Common myeloid progenitor, CD34-positive (primary cell): Measurements from ENCODE around the gene DEK. TPM values are rescaled to one million over a fixed set of nuclear protein-coding genes. Genes with fewer than 3 reads are reported as not detected.
"Not testable (repeated sequence)": the region's sequence is repeated elsewhere in the genome, so short reads cannot be mapped to it uniquely, and the experiment has no call there.

Source experiments
- CTCF ChIA-PET: fragments of 350-600 bp; sonication (Branson Sonifier 250); formaldehyde crosslinking; loops from one replicate; lab custom pipeline; 2021; ENCODE audit warnings: antibody characterized with exemption; lab: Charles Lee
- POLR2A ChIA-PET: fragments of 350-600 bp; sonication (Branson Sonifier 250); formaldehyde crosslinking; loops from one replicate; lab custom pipeline; 2021; ENCODE audit warnings: antibody characterized with exemption; lab: Charles Lee
- DNase-seq, 3 donors: peaks; one replicate each; pipeline versions ENCODE4 v3.0.0 to v3.0.0-alpha.2; 2013
- H3K27ac ChIP-seq, 2 experiments: 1 replicate in 1 of 2; 2 replicates in 1 of 2; pipeline ENCODE4 v1.7.0; 2013; ENCODE audit warnings: inconsistent platforms in 2 of 2, low read length in 2 of 2, mild to moderate bottlenecking in 2 of 2, low read depth in 1 of 2, moderate library complexity in 1 of 2; ENCODE audit not compliant: severe bottlenecking in 2 of 2, insufficient read depth in 1 of 2, poor library complexity in 1 of 2
- H3K27me3 ChIP-seq, 5 experiments: replicated peaks in 2 of 5; 1 replicate in 3 of 5; 2 replicates in 2 of 5; pipeline versions ENCODE4 v1.6.1 to v1.7.0; 2013; ENCODE audit warnings: low read length in 4 of 5, mild to moderate bottlenecking in 2 of 5, moderate library complexity in 2 of 5, inconsistent platforms in 1 of 5; ENCODE audit not compliant: insufficient read depth in 5 of 5, control insufficient read depth in 4 of 5
- H3K36me3 ChIP-seq, 4 experiments: 1 replicate in 2 of 4; 2 replicates in 2 of 4; pipeline versions ENCODE4 v1.6.1 to v1.7.0; 2013; ENCODE audit warnings: low read length in 3 of 4, control low read depth in 1 of 4, mild to moderate bottlenecking in 1 of 4; ENCODE audit not compliant: control insufficient read depth in 4 of 4, insufficient read depth in 4 of 4
- H3K4me1 ChIP-seq, 4 experiments: 1 replicate in 3 of 4; 2 replicates in 1 of 4; pipeline versions ENCODE4 v1.6.1 to v1.7.1; 2013; ENCODE audit warnings: low read length in 3 of 4, mild to moderate bottlenecking in 3 of 4, control low read depth in 1 of 4, inconsistent platforms in 1 of 4, moderate library complexity in 1 of 4; ENCODE audit not compliant: control insufficient read depth in 4 of 4, insufficient read depth in 4 of 4; ENCODE audit errors: control extremely low read depth in 1 of 4
- H3K4me3 ChIP-seq, 7 experiments: 1 replicate in 4 of 7; 2 replicates in 3 of 7; pipeline versions ENCODE4 v1.5.1 to v1.7.0; 2013; ENCODE audit warnings: mild to moderate bottlenecking in 7 of 7, low read length in 6 of 7, moderate library complexity in 6 of 7, inconsistent platforms in 2 of 7, low read depth in 2 of 7, control low read depth in 1 of 7; ENCODE audit not compliant: insufficient read depth in 4 of 7, control insufficient read depth in 1 of 7; ENCODE audit errors: extremely low read depth in 1 of 7
- H3K9me3 ChIP-seq, 5 experiments: 1 replicate in 4 of 5; 2 replicates in 1 of 5; pipeline versions ENCODE4 v1.6.1 to v1.7.1; 2013; ENCODE audit warnings: low read length in 4 of 5, mild to moderate bottlenecking in 2 of 5, inconsistent platforms in 1 of 5, low read depth in 1 of 5, moderate library complexity in 1 of 5; ENCODE audit not compliant: control insufficient read depth in 4 of 5, insufficient read depth in 2 of 5; ENCODE audit errors: control extremely low read depth in 1 of 5
- WGBS: methylation state at CpG from one replicate; pipeline ENCODE4 v1.1.5; 2013; ENCODE audit not compliant: insufficient coverage; 5-methylcytosine and 5-hydroxymethylcytosine counted together
- polyA plus RNA-seq: library from polyadenylated mRNA; unstranded; fragments of 120-200 nt; gene quantifications from one replicate; pipeline ENCODE4 v1.2.1, GENCODE V29; 2013

The DEK gene, protein sequence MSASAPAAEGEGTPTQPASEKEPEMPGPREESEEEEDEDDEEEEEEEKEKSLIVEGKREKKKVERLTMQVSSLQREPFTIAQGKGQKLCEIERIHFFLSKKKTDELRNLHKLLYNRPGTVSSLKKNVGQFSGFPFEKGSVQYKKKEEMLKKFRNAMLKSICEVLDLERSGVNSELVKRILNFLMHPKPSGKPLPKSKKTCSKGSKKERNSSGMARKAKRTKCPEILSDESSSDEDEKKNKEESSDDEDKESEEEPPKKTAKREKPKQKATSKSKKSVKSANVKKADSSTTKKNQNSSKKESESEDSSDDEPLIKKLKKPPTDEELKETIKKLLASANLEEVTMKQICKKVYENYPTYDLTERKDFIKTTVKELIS
- 157 TPM for polyA plus RNA-seq

DNA sequence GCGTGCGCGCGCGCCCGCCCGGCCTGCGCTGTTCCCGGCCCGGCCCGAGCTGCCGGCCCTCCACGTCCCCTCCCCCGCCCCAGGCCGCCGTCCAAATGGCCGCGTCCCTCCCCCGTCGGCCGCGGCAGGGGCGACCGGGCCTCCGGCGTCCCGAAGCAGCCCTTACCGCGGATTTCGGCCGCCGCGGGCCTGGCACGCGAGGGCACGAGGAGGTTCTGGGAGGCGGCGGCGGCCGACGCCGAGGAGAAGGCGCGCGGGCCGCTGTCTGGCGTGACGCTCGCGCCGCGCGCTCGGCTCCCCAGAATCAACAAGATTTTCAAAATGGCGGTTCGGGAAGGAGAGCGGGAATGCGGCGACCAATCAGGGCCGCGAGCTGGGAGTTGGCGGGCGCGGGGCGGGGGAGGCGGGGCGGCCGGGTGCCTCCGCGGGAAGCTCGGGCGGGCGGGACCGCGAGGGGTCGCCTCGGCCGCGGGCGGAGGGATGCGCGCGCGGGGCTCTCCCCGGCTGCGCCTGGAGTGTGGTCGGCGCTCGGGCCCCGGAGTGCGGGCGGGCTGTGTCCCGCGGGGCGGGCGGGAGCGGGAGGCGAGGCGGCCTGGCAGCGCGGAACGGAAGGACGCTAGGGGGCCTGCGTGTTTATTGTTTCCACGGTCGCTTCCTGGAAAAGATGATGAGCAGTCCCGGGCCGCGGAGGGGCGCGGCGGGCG, at the start of gene DEK:
TSS of gene DEK (minus strand) at position 312 of the 704 bp plus-strand sequence. CDS start 543 bp downstream, outside the sequence.
- no peaks in the 10 kb centered on the region for H3K27me3 ChIP-seq
- peaks cover 12 to 55% (median 43%) of the 10 kb centered on the region in 4 experiments for H3K4me1 ChIP-seq
- peak; percentile 87 to 91 (median 88) for DNase-seq
- ChIA-PET POLR2A (interaction anchor here (1.0 kb wide), 1 partner anchor 73 kb away, joined by 3 read pairs; no protein-coding TSS in a partner anchor), CTCF (interaction anchor here (2.3 kb wide), 1 partner anchor 11 kb away, joined by 10 read pairs; no protein-coding TSS in a partner anchor)
- WGBS = 0% methylated on average over 101 of the region's 113 CpGs
- H3K27ac ChIP-seq = peak within 1 kb of the TSS; percentile 53 to 90
- H3K4me3 ChIP-seq = peak within 1 kb of the TSS; percentile 74 to 94 (median 93)
- H3K36me3 ChIP-seq = peaks cover 0 to 23% (median 4%) of the 10 kb centered on the region in 4 experiments
- H3K9me3 ChIP-seq = peaks cover 0 to 14% (median 0%) of the 10 kb centered on the region in 5 experiments

GRCh38 chr6:18312368-18312767, 48.0 kb upstream of the DEK start:
- Histone ChIP-seq H3K9me3 (peaks cover 0 to 3% (median 0%) of the 10 kb centered on the region in 5 experiments), H3K36me3 (no peaks in the 10 kb centered on the region), H3K4me1 (no peaks in the 10 kb centered on the region), H3K27ac (no peak overlapping the region), H3K27me3 (no peaks in the 10 kb centered on the region), H3K4me3 (no peak overlapping the region)
- CTCF ChIA-PET = interaction anchor here (1.4 to 1.5 kb wide), 2 partner anchors 22 to 195 kb away, joined by 3 to 4 read pairs; no protein-coding TSS in a partner anchor
- no peak for DNase-seq
- POLR2A ChIA-PET = no interaction called here

- POLR2A ChIA-PET = interaction anchor here (0.7 kb wide), 1 partner anchor 23 kb away, joined by 3 read pairs; no protein-coding TSS in a partner anchor
- DNase-seq, H3K9me3 ChIP-seq, H3K27me3 ChIP-seq, H3K36me3 ChIP-seq, H3K27ac ChIP-seq, H3K4me3 ChIP-seq, H3K4me1 ChIP-seq: not testable (repeated sequence)
- CTCF ChIA-PET = interaction anchor here (0.7 kb wide), 1 partner anchor 426 kb away, joined by 3 read pairs; no protein-coding TSS in a partner anchor
- 69% methylated on average over 5 of the region's 8 CpGs for WGBS
These were observed 45.7 kb upstream of the DEK start for GRCh38 chr6:18310010-18310409.

DNA sequence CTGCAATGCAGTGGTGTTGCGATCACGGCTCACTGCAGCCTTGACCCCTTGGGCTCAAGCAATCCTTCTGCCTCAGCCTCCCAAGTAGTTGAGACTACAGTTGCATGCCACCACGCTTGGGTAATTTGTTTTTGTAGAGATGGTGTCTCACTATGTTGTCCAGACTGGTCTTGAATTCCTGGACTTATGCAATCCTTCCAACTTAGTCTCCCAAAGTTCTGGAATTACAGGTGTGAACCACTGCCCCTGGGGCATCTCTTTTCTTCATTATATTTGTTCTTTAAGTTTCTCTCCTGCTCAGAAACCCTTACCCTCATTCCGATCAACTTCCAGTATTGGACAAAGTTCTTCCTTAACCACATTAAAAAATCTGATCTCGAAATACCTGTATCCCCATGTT, 44.7 kb upstream of the DEK start:
- ChIA-PET CTCF (no interaction called here), POLR2A (no interaction called here)
- no peak for DNase-seq
- WGBS = 80% methylated on average over 1 of the region's 5 CpGs
- Histone ChIP-seq H3K27me3 (no peaks in the 10 kb centered on the region), H3K4me3 (no peak overlapping the region), H3K4me1 (no peaks in the 10 kb centered on the region), H3K36me3 (no peaks in the 10 kb centered on the region), H3K9me3 (peaks cover 0 to 3% (median 0%) of the 10 kb centered on the region in 5 experiments), H3K27ac (no peak overlapping the region)

DNA sequence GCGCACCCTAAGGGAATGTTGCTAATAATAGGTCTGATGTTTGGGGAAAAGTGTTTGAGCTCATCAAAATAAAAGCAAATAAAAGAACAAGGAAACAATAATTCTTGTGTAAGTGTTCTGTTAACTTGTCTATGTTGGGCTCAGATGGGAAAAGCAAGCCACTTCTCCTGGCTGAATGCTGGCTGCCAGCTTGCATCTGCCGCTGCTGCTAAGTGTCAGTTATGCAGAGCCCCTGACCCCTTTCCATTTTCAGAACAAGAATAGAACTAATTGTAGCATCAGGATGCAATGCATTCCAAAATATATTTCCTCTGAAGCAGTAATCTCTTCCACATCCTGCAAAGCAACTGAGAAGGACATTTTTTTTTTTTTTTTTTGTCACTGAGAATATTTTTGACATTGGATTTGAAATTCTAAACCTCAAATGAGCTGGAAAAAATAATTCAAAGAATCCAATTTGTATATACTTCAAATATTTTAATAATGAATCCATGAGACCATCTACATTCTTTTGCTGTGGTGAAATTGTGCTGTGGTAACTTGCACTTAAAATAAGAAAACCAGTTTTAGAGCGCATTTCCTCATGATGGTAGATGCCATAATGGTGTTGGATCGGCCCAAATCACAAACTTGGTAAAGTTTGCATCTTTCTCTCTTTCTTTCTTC, 43.9 kb upstream of the DEK start:
- Histone ChIP-seq H3K27ac (no peak overlapping the region), H3K36me3 (no peaks in the 10 kb centered on the region), H3K27me3 (no peaks in the 10 kb centered on the region), H3K4me3 (no peak overlapping the region), H3K9me3 (peaks cover 0 to 3% (median 0%) of the 10 kb centered on the region in 5 experiments), H3K4me1 (no peaks in the 10 kb centered on the region)
- 100% methylated on average over 3 of the region's 4 CpGs for WGBS
- POLR2A ChIA-PET = no interaction called here
- CTCF ChIA-PET = interaction anchor here (1.0 kb wide), 1 partner anchor 194 kb away, joined by 4 read pairs; no protein-coding TSS in a partner anchor
- DNase-seq = no peak

DNA sequence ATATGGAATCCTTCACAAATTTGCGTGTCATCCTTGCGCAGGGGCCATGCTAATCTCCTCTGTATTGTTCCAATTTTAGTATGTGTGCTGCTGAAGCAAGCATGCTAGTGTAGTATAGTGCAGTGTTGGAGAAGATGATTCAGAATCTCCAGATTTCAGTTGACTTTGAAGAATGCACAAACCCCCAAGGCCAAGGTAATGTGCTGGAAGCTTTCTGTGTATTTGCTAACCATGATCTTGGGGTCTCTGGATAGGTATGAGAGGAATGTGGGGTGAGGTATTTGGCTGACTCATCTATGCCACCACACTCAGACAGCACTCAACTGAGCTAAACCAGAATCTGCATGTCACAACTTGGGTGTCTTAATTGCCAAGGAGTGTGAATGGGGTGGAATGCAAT, 42.6 kb upstream of the DEK start:
- Histone ChIP-seq H3K27me3 (no peaks in the 10 kb centered on the region), H3K9me3 (peaks cover 0 to 3% (median 0%) of the 10 kb centered on the region in 5 experiments), H3K4me3 (no peak overlapping the region), H3K4me1 (no peaks in the 10 kb centered on the region), H3K36me3 (no peaks in the 10 kb centered on the region), H3K27ac (no peak overlapping the region)
- WGBS = no CpG with 5 or more reads among the region's 2 CpGs
- POLR2A ChIA-PET = no interaction called here
- DNase-seq = peak in 1 of 3 donors; percentile 13
- CTCF ChIA-PET = interaction anchor here (1.0 to 1.2 kb wide), 2 partner anchors 196 to 198 kb away, joined by 3 to 4 read pairs; no protein-coding TSS in a partner anchor
